H9 (cell line): ENCODE measurements around the gene RAB3GAP2. TPM values are rescaled to one million over a fixed set of nuclear protein-coding genes. Genes with fewer than 3 reads are reported as not detected.
"Not testable (repeated sequence)": the region's sequence is repeated elsewhere in the genome, so short reads cannot be mapped to it uniquely, and the experiment has no call there.

Source experiments
- DNase-seq: peaks from one replicate; pipeline ENCODE4 v3.0.0-alpha.2; 2017
- H2AFZ ChIP-seq: one replicate; pipeline ENCODE4 v1.6.1; 2013; ENCODE audit warnings: mild to moderate bottlenecking, low read length, control low read depth, moderate library complexity
- H2AK5ac ChIP-seq: 2 replicates; pipeline ENCODE4 v1.6.1; 2013; ENCODE audit warnings: low read length, control low read depth, mixed read lengths; ENCODE audit not compliant: insufficient read length
- H2BK120ac ChIP-seq: one replicate; pipeline ENCODE4 v1.6.1; 2013; ENCODE audit warnings: low read depth, mild to moderate bottlenecking, low read length, control low read depth, inconsistent platforms; ENCODE audit not compliant: poor library complexity, severe bottlenecking
- H2BK12ac ChIP-seq: 2 replicates; pipeline ENCODE4 v1.6.1; 2013; ENCODE audit warnings: low read length, control low read depth, mixed read lengths, low read depth; ENCODE audit not compliant: insufficient read length
- H2BK15ac ChIP-seq: 2 replicates; pipeline ENCODE4 v1.6.1; 2013; ENCODE audit warnings: low read depth, low read length, control low read depth
- H2BK20ac ChIP-seq: one replicate; pipeline ENCODE4 v1.6.1; 2013; ENCODE audit warnings: low read depth, mild to moderate bottlenecking, low read length, control low read depth, inconsistent platforms; ENCODE audit not compliant: poor library complexity, severe bottlenecking
- H2BK5ac ChIP-seq: 2 replicates; pipeline ENCODE4 v1.6.1; 2013; ENCODE audit warnings: low read length, control low read depth, mixed read lengths; ENCODE audit not compliant: insufficient read length
- H3K14ac ChIP-seq: 2 replicates; pipeline ENCODE4 v1.6.1; 2013; ENCODE audit warnings: low read length, control low read depth; ENCODE audit not compliant: insufficient read depth
- H3K18ac ChIP-seq: 2 replicates; pipeline ENCODE4 v1.6.1; 2013; ENCODE audit warnings: low read depth, mild to moderate bottlenecking, mixed read lengths, low read length, control low read depth; ENCODE audit not compliant: insufficient read length
- H3K23ac ChIP-seq: 2 replicates; pipeline ENCODE4 v1.6.1; 2013; ENCODE audit warnings: low read length, control low read depth, mixed read lengths, low read depth; ENCODE audit not compliant: insufficient read length
- H3K23me2 ChIP-seq: 2 replicates; pipeline ENCODE4 v1.6.1; 2013; ENCODE audit warnings: low read depth, mild to moderate bottlenecking, mixed read lengths, low read length, control low read depth; ENCODE audit not compliant: insufficient read length, poor library complexity, severe bottlenecking
- H3K27ac ChIP-seq: 2 replicates; pipeline ENCODE4 v1.5.1; 2013; ENCODE audit warnings: low read length, control low read depth, mixed read lengths, low read depth; ENCODE audit not compliant: insufficient read length
- H3K27me3 ChIP-seq: 2 replicates; pipeline ENCODE4 v1.6.1; 2013; ENCODE audit warnings: low read length, control low read depth, inconsistent platforms; ENCODE audit not compliant: insufficient read depth
- H3K4ac ChIP-seq: 2 replicates; pipeline ENCODE4 v1.6.1; 2013; ENCODE audit warnings: low read depth, mild to moderate bottlenecking, control low read depth, inconsistent platforms, low read length, moderate library complexity
- H3K4me1 ChIP-seq: 2 replicates; pipeline ENCODE4 v1.6.1; 2013; ENCODE audit warnings: low read length, control low read depth, inconsistent platforms; ENCODE audit not compliant: insufficient read depth
- H3K4me2 ChIP-seq: 2 replicates; pipeline ENCODE4 v1.6.1; 2013; ENCODE audit warnings: low read length, control low read depth, mixed read lengths; ENCODE audit not compliant: insufficient read length, insufficient read depth
- H3K56ac ChIP-seq: 2 replicates; pipeline ENCODE4 v1.6.1; 2013; ENCODE audit warnings: low read depth, mild to moderate bottlenecking, mixed read lengths, low read length, control low read depth; ENCODE audit not compliant: insufficient read length
- H3K79me1 ChIP-seq: 2 replicates; pipeline ENCODE4 v1.6.1; 2013; ENCODE audit warnings: low read depth, mild to moderate bottlenecking, moderate library complexity, low read length, control low read depth, inconsistent platforms; ENCODE audit not compliant: insufficient read depth, poor library complexity, severe bottlenecking
- H3K79me2 ChIP-seq: 2 replicates; pipeline ENCODE4 v1.6.1; 2013; ENCODE audit warnings: low read length, control low read depth, inconsistent platforms; ENCODE audit not compliant: insufficient read depth
- H3K9ac ChIP-seq: 2 replicates; pipeline ENCODE4 v1.6.1; 2013; ENCODE audit warnings: low read length, control low read depth, mixed read lengths; ENCODE audit not compliant: insufficient read length; ENCODE audit errors: extremely low read depth
- H3K9me3 ChIP-seq: one replicate; pipeline ENCODE4 v1.6.1; 2013; ENCODE audit warnings: low read depth, low read length, inconsistent platforms; ENCODE audit not compliant: control insufficient read depth
- H3T11ph ChIP-seq: one replicate; pipeline ENCODE4 v1.6.1; 2013; ENCODE audit warnings: mild to moderate bottlenecking, low read length, control low read depth, inconsistent platforms
- H4K20me1 ChIP-seq: one replicate; pipeline ENCODE4 v1.6.1; 2013; ENCODE audit not compliant: control insufficient read depth, insufficient read length, insufficient read depth
- H4K5ac ChIP-seq: 2 replicates; pipeline ENCODE4 v1.6.1; 2013; ENCODE audit warnings: low read depth, mild to moderate bottlenecking, mixed read lengths, low read length, control low read depth; ENCODE audit not compliant: insufficient read length
- H4K8ac ChIP-seq: replicated peaks from 2 replicates; pipeline ENCODE4 v1.6.1; 2013; ENCODE audit warnings: low read length, control low read depth, mixed read lengths, low read depth; ENCODE audit not compliant: insufficient read length
- H4K91ac ChIP-seq: 2 replicates; pipeline ENCODE4 v1.6.1; 2013; ENCODE audit warnings: low read depth, mild to moderate bottlenecking, moderate library complexity, mixed read lengths, low read length, control low read depth; ENCODE audit not compliant: insufficient read length
- H3K27ac Mint-ChIP-seq, 3 experiments: 2 replicates in 2 of 3; 3 replicates in 1 of 3; pipeline ENCODE4 v1.8.0; 2020 to 2021; ENCODE audit warnings: mixed read lengths in 3 of 3, mild to moderate bottlenecking in 1 of 3, moderate library complexity in 1 of 3
- H3K27me3 Mint-ChIP-seq: 2 replicates; pipeline ENCODE4 v1.8.0; 2021; ENCODE audit warnings: low read depth, mild to moderate bottlenecking, moderate library complexity, mixed read lengths
- H3K36me3 Mint-ChIP-seq, 3 experiments: 2 replicates in 2 of 3; 3 replicates in 1 of 3; pipeline ENCODE4 v1.8.0; 2020 to 2021; ENCODE audit warnings: low read depth in 3 of 3, mixed read lengths in 3 of 3; ENCODE audit not compliant: insufficient read depth in 1 of 3
- H3K4me1 Mint-ChIP-seq, 2 experiments: 2 replicates each; pipeline ENCODE4 v1.8.0; 2020; ENCODE audit warnings: mixed read lengths in 2 of 2
- H3K4me3 Mint-ChIP-seq, 2 experiments: 2 replicates in 1 of 2; 3 replicates in 1 of 2; pipeline ENCODE4 v1.8.0; 2020 to 2021; ENCODE audit warnings: mild to moderate bottlenecking in 2 of 2, mixed read lengths in 2 of 2, moderate library complexity in 1 of 2
- H3K9me3 Mint-ChIP-seq, 2 experiments: 2 replicates in 1 of 2; 3 replicates in 1 of 2; pipeline ENCODE4 v1.8.0; 2020; ENCODE audit warnings: mild to moderate bottlenecking in 2 of 2, mixed read lengths in 2 of 2, moderate library complexity in 1 of 2
- WGBS: extraction: QIAGEN DNeasy Blood & Tissue Kit; methylation state at CpG from one replicate; pipeline ENCODE4 v1.1.7; 2013; ENCODE audit warnings: missing lambda C conversion rate, low lambda C conversion rate, mixed read lengths; ENCODE audit not compliant: insufficient read length; ENCODE audit errors: extremely low coverage; 5-methylcytosine and 5-hydroxymethylcytosine counted together
- total RNA-seq: library from RNA; stranded (reverse); gene quantifications from 2 replicates; pipeline ENCODE4 v1.2.1, GENCODE V29; 2021
- TF ChIP-seq, protein P1 (sequence below): fragments of 200-600 bp; sonication (generic); conservative IDR thresholded peaks from 3 replicates; pipeline ENCODE4 v1.8.0; 2021; ENCODE audit warnings: antibody characterized with exemption, mild to moderate bottlenecking

Gene RAB3GAP2
- total RNA-seq, 1 experiment from 2014 or later: 48.3 TPM

DNA sequence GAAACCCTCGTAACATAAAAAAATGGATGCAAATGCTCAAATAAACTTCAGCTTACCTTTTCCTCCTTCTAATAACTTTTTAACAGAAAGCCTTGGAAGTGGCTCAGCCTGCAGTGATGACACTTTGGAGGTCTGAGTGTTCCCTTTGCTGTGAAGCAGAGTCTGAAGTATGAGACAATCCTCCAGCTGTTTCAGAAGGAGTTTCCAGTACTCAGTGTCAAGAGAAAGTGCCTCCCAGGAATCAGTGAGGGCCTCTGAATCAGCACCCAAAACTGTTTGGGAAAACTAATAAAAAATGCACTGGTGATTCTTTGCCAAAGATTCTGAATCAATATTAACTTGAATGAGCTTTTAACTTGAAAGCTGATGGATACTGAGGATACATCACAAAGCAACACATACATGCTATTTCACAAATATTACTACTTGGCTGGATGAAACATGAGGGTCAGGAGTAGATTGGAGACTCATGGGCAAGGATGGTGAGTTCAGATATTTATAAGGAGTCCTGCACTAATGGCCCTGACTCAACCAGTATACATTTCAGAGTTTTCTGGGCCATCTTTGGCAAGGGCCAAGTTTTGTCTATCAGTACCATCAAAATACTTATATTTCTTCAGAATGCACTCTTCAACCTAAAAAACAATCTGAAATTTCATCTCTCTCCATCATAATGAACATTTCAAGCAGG, 101.3 kb downstream of the RAB3GAP2 start:
- Histone ChIP-seq H2AK5ac (no peak overlapping the region), H3K14ac (no peak overlapping the region), H3K4me2 (no peak overlapping the region), H3K4me1 (no peaks in the 10 kb centered on the region), H2BK120ac (no peak overlapping the region), H2BK12ac (no peak overlapping the region), H2BK5ac (no peak overlapping the region), H3K56ac (no peak overlapping the region), H3K23ac (no peak overlapping the region), H4K91ac (no peak overlapping the region), H3K9ac (no peak overlapping the region), H3K27me3 (no peaks in the 10 kb centered on the region), H2BK15ac (no peak overlapping the region), H2BK20ac (no peak overlapping the region), H3K18ac (no peak overlapping the region), H4K5ac (no peak overlapping the region), H3K79me1 (no peaks in the 10 kb centered on the region), H4K8ac (no peak overlapping the region), H3K4ac (no peak overlapping the region), H4K20me1 (no peaks in the 10 kb centered on the region), H3T11ph (no peak overlapping the region), H3K27ac (no peak overlapping the region), H3K79me2 (no peaks in the 10 kb centered on the region), H3K23me2 (no peaks in the 10 kb centered on the region), H3K9me3 (no peaks in the 10 kb centered on the region), H2AFZ (no peak overlapping the region)
- DNase-seq: no peak
- Mint-ChIP-seq H3K27ac (no peak overlapping the region), H3K36me3 (peaks cover 39 to 59% (median 58%) of the 10 kb centered on the region in 3 experiments; a peak in 6 of 7 replicates), H3K4me1 (no peaks in the 10 kb centered on the region), H3K27me3 (no peaks in the 10 kb centered on the region), H3K4me3 (no peak overlapping the region), H3K9me3 (no peaks in the 10 kb centered on the region)
- WGBS: no CpG with 5 or more reads among the region's 1 CpG
- TF ChIP-seq, protein P1, sequence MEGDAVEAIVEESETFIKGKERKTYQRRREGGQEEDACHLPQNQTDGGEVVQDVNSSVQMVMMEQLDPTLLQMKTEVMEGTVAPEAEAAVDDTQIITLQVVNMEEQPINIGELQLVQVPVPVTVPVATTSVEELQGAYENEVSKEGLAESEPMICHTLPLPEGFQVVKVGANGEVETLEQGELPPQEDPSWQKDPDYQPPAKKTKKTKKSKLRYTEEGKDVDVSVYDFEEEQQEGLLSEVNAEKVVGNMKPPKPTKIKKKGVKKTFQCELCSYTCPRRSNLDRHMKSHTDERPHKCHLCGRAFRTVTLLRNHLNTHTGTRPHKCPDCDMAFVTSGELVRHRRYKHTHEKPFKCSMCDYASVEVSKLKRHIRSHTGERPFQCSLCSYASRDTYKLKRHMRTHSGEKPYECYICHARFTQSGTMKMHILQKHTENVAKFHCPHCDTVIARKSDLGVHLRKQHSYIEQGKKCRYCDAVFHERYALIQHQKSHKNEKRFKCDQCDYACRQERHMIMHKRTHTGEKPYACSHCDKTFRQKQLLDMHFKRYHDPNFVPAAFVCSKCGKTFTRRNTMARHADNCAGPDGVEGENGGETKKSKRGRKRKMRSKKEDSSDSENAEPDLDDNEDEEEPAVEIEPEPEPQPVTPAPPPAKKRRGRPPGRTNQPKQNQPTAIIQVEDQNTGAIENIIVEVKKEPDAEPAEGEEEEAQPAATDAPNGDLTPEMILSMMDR: no peak

DNA sequence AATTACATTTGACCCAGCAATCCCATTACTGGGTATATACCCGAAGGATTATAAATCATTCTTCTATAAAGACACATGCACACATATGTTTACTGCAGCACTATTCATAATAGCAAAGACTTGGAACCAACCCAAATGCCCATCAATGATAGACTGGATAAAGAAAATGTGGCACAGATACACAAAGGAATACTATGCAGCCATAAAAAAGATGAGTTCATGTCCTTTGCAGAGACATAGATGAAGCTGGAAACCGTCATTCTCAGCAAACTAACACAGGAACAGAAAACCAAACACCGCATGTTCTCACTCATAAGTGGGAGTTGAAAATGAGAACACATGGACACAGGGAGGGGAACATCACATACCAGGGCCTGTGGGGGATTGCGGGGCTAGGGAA, 102.4 kb downstream of the RAB3GAP2 start:
- no CpG with 5 or more reads among the region's 4 CpGs for WGBS
- not testable (repeated sequence) for H3K9ac ChIP-seq, H3K9me3 Mint-ChIP-seq, H4K91ac ChIP-seq, H4K8ac ChIP-seq, H3K27ac ChIP-seq, H2BK15ac ChIP-seq, H3K4me3 Mint-ChIP-seq, H3K23me2 ChIP-seq, H2BK20ac ChIP-seq, H3K9me3 ChIP-seq, H4K5ac ChIP-seq, H3K79me1 ChIP-seq, DNase-seq, H3T11ph ChIP-seq, H3K4me1 ChIP-seq, H4K20me1 ChIP-seq, H3K56ac ChIP-seq, H3K4me2 ChIP-seq, H3K27me3 Mint-ChIP-seq, H3K23ac ChIP-seq, H2BK120ac ChIP-seq, H2AK5ac ChIP-seq, H3K79me2 ChIP-seq, H2BK12ac ChIP-seq, H3K4me1 Mint-ChIP-seq, H2BK5ac ChIP-seq, H3K27me3 ChIP-seq, H3K27ac Mint-ChIP-seq, H2AFZ ChIP-seq, H3K18ac ChIP-seq, H3K4ac ChIP-seq, H3K14ac ChIP-seq
- H3K36me3 Mint-ChIP-seq: peaks cover 39 to 64% (median 62%) of the 10 kb centered on the region in 3 experiments; a peak in 6 of 7 replicates
